ENCODE results near the gene MAP4K1. TPM values are rescaled to one million over a fixed set of nuclear protein-coding genes. Genes with fewer than 3 reads are reported as not detected.
A peak's percentile ranks its signal among the peaks of the same experiment; 100 is the strongest.
"Not testable (repeated sequence)": the region's sequence is repeated elsewhere in the genome, so short reads cannot be mapped to it uniquely, and the experiment has no call there.

MAP4K1 gene
- total RNA-seq, 2 experiments from 2014 or later: 173 to 185 TPM

DNA sequence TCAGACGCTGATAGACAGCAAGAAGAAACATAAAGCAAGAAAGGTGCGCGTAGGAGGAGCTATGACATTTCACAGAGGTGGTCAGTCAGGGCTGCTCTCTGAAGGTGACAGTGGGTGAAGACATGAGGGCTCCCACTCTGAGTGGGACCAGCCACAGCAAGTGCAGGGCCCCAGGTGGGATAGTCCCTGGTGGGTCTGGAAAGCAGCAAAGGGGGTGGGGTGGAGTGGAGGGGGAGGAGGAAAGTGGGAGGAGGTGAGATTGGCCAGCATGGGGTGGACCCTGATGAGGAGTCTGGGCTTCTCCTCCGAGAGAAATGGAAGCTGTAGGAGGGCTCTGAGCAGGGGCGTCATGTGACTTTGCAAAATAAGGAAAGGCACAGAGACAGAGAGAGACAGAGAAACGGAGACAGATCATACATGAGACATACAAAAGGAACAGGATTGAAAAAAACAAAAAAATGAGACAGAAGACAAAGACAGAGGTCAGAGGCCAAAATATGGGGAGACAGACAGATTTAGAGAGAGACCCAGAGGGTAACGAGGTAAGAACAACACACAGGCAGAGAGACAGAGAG lies 2.7 kb downstream of the MAP4K1 start:
- peaks cover 59% of the 10 kb centered on the region for H3K4me1 Mint-ChIP-seq (ENCODE audit: low read depth)
- POLR2A ChIA-PET: interaction anchor here (0.8 to 1.2 kb wide), 2 partner anchors 51 to 212 kb away, joined by 3 to 5 read pairs; partner anchors contain the start of gene FAM98C
- no peaks in the 10 kb centered on the region for H3K27me3 ChIP-seq (ENCODE audit: control insufficient read depth in 1 of 2, insufficient read depth in 2 of 2, low read length in 2 of 2)
- peak overlapping the region; percentile 78 for H3K27ac Mint-ChIP-seq
- no peak overlapping the region for H3K27ac ChIP-seq (ENCODE audit: low read depth in 1 of 2, low read length in 2 of 2)
- no peaks in the 10 kb centered on the region for H3K27me3 Mint-ChIP-seq
- no peaks in the 10 kb centered on the region for H3K9me3 Mint-ChIP-seq
- no peak for ATAC-seq (ENCODE audit: poor library complexity)
- peak overlapping the region; percentile 91 for H3K4me3 Mint-ChIP-seq
- DNase-seq: no peak
- H3K4me1 ChIP-seq (ENCODE audit: insufficient read depth, low read length): peaks cover 62% of the 10 kb centered on the region
- intact Hi-C loops (cut with DNase I, micrococcal nuclease): loop anchor here (5.0 to 10.0 kb wide), 6 partner anchors 68 to 710 kb away; partner anchors contain the start of genes FAM98C (in 2 of the 2), MRPS12 (in 1 of the 2), SARS2 (in 1 of the 2) and SIPA1L3 (in 1 of the 2)
- no peak for TF ChIP-seq CTCF (IDR thresholded peaks at IDR 0.05)
- CTCF ChIA-PET: interaction anchor here (0.7 to 2.1 kb wide), 2 partner anchors 12 to 212 kb away, joined by 4 to 5 read pairs; partner anchors contain the start of gene FAM98C
- H3K36me3 ChIP-seq (ENCODE audit: insufficient read depth, low read length): peaks cover 51% of the 10 kb centered on the region
- no peaks in the 10 kb centered on the region for H3K9me3 ChIP-seq (ENCODE audit: control insufficient read depth in 1 of 2, insufficient read depth in 1 of 2, low read length in 2 of 2)
- peaks cover 82% of the 10 kb centered on the region for H3K36me3 Mint-ChIP-seq (ENCODE audit: low read depth)
- no peak overlapping the region for H3K4me3 ChIP-seq (ENCODE audit: low read length)

- Histone ChIP-seq H3K36me3 (ENCODE audit: insufficient read depth, low read length) (peaks cover 57% of the 10 kb centered on the region), H3K27me3 (ENCODE audit: control insufficient read depth in 1 of 2, insufficient read depth in 2 of 2, low read length in 2 of 2) (no peaks in the 10 kb centered on the region), H3K4me3 (ENCODE audit: low read length) (no peak overlapping the region), H3K27ac (ENCODE audit: low read depth in 1 of 2, low read length in 2 of 2) (no peak overlapping the region), H3K9me3 (ENCODE audit: control insufficient read depth in 1 of 2, insufficient read depth in 1 of 2, low read length in 2 of 2) (no peaks in the 10 kb centered on the region), H3K4me1 (ENCODE audit: insufficient read depth, low read length) (peaks cover 54% of the 10 kb centered on the region)
- POLR2A ChIA-PET: interaction anchor here (1.2 kb wide), 1 partner anchor 212 kb away, joined by 3 read pairs; the partner anchor contains the start of gene FAM98C
- intact Hi-C loops (cut with DNase I, micrococcal nuclease): loop anchor here in 1 of 2 experiments (10.0 kb wide), 1 partner anchor 709 kb away; the partner anchor contains the start of genes SIPA1L3 and WDR87
- no peak overlapping the region for H3K4me3 Mint-ChIP-seq
- peaks cover 83% of the 10 kb centered on the region for H3K36me3 Mint-ChIP-seq (ENCODE audit: low read depth)
- H3K4me1 Mint-ChIP-seq (ENCODE audit: low read depth): peaks cover 51% of the 10 kb centered on the region
- TF ChIP-seq CTCF (IDR thresholded peaks at IDR 0.05): no peak
- no peaks in the 10 kb centered on the region for H3K27me3 Mint-ChIP-seq
- no peak for DNase-seq
- no peak overlapping the region for H3K27ac Mint-ChIP-seq
- no peaks in the 10 kb centered on the region for H3K9me3 Mint-ChIP-seq
- no peak for ATAC-seq (ENCODE audit: poor library complexity)
- CTCF ChIA-PET: no interaction called here
Observed at GRCh38 chr19:38614289-38614688, 3.5 kb downstream of the MAP4K1 start.

- H3K27ac ChIP-seq (ENCODE audit: low read depth in 1 of 2, low read length in 2 of 2): no peak overlapping the region
- ChIA-PET POLR2A (interaction anchor here (0.8 to 0.9 kb wide), 2 partner anchors 12 to 13 kb away, joined by 3 read pairs; partner anchors contain the start of genes EIF3K and MAP4K1), CTCF (no interaction called here)
- no peak overlapping the region for H3K4me3 Mint-ChIP-seq
- no peak overlapping the region for H3K27ac Mint-ChIP-seq
- no peaks in the 10 kb centered on the region for H3K9me3 Mint-ChIP-seq
- DNase-seq (no peak), ATAC-seq (ENCODE audit: poor library complexity) (no peak)
- H3K36me3 Mint-ChIP-seq (ENCODE audit: low read depth): peaks cover 71% of the 10 kb centered on the region
- H3K9me3 ChIP-seq (ENCODE audit: control insufficient read depth in 1 of 2, insufficient read depth in 1 of 2, low read length in 2 of 2): no peaks in the 10 kb centered on the region
- H3K4me3 ChIP-seq (ENCODE audit: low read length): no peak overlapping the region
- TF ChIP-seq CTCF (IDR thresholded peaks at IDR 0.05): no peak
- H3K36me3 ChIP-seq (ENCODE audit: insufficient read depth, low read length): peaks cover 60% of the 10 kb centered on the region
- no peaks in the 10 kb centered on the region for H3K27me3 ChIP-seq (ENCODE audit: control insufficient read depth in 1 of 2, insufficient read depth in 2 of 2, low read length in 2 of 2)
- intact Hi-C loops (cut with DNase I, micrococcal nuclease): no loop called here
- no peaks in the 10 kb centered on the region for H3K4me1 ChIP-seq (ENCODE audit: insufficient read depth, low read length)
- H3K27me3 Mint-ChIP-seq: no peaks in the 10 kb centered on the region
- H3K4me1 Mint-ChIP-seq (ENCODE audit: low read depth): no peaks in the 10 kb centered on the region
Observed at GRCh38 chr19:38606131-38606530, 11.6 kb downstream of the MAP4K1 start.

DNA sequence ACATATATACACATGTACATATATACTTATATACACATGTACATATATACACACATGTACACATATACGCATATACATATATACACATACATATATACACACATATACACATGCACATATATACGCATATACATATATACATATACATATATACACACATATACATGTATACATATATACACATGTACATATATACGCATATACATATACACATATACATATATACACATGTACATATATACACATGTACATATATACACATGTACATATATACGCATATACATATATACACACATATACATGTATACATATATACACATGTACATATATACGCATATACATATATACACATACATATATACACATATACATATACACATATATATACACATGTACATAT lies 14.9 kb downstream of the MAP4K1 start:
- H3K27me3 ChIP-seq (ENCODE audit: control insufficient read depth in 1 of 2, insufficient read depth in 2 of 2, low read length in 2 of 2); H3K4me1 ChIP-seq (ENCODE audit: insufficient read depth, low read length); H3K4me3 ChIP-seq (ENCODE audit: low read length); H3K9me3 ChIP-seq (ENCODE audit: control insufficient read depth in 1 of 2, insufficient read depth in 1 of 2, low read length in 2 of 2); DNase-seq; H3K4me3 Mint-ChIP-seq; H3K9me3 Mint-ChIP-seq; H3K27me3 Mint-ChIP-seq; ATAC-seq (ENCODE audit: poor library complexity); H3K27ac ChIP-seq (ENCODE audit: low read depth in 1 of 2, low read length in 2 of 2); CTCF ChIA-PET; POLR2A ChIA-PET; H3K27ac Mint-ChIP-seq; intact Hi-C loops (cut with DNase I, micrococcal nuclease); H3K4me1 Mint-ChIP-seq (ENCODE audit: low read depth): not testable (repeated sequence)
- peaks cover 53% of the 10 kb centered on the region for H3K36me3 Mint-ChIP-seq (ENCODE audit: low read depth)
- H3K36me3 ChIP-seq (ENCODE audit: insufficient read depth, low read length): peaks cover 38% of the 10 kb centered on the region

Data from CD4-positive, alpha-beta T cell (primary cell).